Epithelial cell of prostate (primary cell): ENCODE results near the gene RPIA.
"Not testable (repeated sequence)": the region's sequence is repeated elsewhere in the genome, so short reads cannot be mapped to it uniquely, and the experiment has no call there.

ENCODE experiments used
- DNase-seq: peaks from one replicate; pipeline ENCODE4 v3.0.0-alpha.2; 2011; ENCODE audit warnings: low read depth, low spot score
- H3K27ac ChIP-seq: fragments of 450-650 bp; 2 replicates; pipeline ENCODE4 v1.5.1; 2017; ENCODE audit warnings: mild to moderate bottlenecking

Gene RPIA

DNA sequence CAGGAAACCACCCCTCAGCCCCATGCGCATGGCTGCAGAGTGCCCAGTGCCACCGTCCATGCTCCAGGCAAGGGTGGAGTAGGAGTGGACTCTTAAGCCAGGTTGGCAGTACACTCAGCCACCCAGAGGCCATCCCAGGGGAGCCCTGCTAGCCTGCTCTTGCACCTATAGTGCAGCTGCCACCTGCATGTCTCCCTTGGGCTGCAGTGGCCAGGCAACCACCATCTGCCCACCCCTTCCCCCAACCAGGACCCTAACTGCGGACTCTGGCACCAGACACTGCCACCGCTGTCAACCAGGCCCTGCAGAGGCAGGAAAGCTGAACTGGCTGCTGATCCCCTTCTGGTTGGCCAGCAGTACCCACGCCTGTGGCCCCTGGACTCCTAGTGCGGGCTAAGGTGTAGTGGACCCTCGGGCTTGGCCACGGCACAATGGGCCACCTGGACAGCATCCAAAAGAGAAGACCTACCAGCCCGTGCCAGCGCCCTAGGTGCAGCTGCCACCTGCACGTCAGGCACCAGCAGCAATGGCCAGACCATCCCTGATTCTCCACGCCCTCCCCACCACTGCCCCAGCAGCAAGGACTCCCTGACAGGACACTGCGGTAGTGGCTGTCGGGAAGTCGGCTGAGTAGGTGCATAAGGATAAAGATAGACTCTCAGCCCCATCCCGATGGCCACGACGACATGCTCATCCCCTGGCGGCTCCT, 72.8 kb downstream of the RPIA start:
- no peak for DNase-seq
- H3K27ac ChIP-seq, result no peak overlapping the region

DNA sequence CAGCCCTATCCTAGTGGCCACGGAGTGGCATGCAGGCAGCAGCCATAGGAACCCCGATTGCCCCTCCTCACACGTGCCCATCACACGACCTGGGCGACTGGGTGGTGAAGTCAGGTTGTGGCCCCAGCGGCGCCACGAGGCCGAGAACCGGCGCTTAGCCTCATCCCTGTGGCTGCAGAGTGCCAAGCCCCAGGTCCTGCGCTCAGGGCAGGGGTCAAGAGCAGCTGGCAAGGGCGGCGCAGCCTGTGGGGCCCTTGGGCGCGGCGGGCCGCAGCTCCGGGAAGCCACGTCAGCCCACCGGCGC, 73.3 kb downstream of the RPIA start:
- no peak overlapping the region for H3K27ac ChIP-seq

GRCh38 chr2:88765154-88765888, 73.8 kb downstream of the RPIA start:
- peak; percentile 36 for DNase-seq
- H3K27ac ChIP-seq, result no peak overlapping the region

More for the DNA sequence above, 73.3 kb downstream of the RPIA start:
- DNase-seq, result no peak

- not testable (repeated sequence) for H3K27ac ChIP-seq, DNase-seq
Observed at GRCh38 chr2:88765889-88766481, 74.5 kb downstream of the RPIA start.

GRCh38 chr2:88770016-88770415, 78.5 kb downstream of the RPIA start:
- DNase-seq, result no peak
- no peak overlapping the region for H3K27ac ChIP-seq

DNA sequence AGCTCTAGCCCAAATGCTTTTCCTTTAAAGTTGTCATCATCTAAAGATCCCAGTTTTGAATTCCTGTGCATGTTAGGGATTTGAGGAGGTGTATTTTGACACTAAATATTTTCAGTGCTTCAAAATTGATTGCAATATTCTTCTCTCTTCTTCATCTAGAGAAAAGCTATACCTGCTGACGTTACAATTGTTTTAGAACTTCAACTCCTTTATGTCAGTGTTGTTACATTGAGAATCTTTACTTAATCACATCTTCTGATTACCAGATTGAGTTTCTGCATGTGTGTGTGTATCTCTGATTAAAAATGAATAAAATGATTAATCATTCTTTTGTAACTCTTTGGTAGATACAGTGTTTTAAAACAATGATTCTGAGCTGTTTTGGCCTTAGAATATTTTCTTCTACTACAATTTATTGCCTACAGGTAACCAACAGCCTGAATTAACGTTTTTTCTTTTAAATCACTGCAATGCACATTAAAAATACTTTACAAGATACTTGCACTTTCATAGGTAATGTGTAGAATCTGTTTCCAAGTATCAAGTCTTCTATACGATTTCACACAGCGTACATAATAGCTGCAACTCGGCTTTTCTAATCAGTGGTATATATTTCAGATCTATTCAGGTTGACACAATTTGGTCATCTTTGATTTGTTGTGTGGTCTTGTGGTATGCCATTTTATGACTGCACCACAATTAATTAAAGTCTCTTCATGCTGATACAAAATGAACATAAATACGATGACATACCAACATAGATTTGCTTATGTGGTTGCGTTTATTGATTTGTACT, 82.0 kb downstream of the RPIA start:
- not testable (repeated sequence) for H3K27ac ChIP-seq, DNase-seq

DNA sequence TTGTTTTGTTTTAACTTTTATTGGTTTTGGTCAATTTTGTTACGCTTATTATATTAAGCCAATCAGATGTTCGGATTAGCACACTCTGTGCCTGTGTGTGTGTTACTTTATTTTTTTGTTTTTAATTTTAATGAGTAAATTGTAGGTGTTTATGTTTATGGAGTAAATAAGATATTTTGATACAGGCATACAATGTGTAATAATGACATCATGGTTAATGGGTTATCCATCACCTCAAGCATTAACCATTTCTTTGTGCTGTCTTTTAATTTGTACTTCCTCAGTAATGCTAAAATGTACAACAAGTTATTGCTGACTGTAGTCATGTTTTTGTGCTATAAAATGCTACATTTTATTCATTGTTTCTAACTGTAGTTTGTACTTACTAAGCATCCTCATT, 97.7 kb downstream of the RPIA start:
- H3K27ac ChIP-seq, DNase-seq: not testable (repeated sequence)

DNA sequence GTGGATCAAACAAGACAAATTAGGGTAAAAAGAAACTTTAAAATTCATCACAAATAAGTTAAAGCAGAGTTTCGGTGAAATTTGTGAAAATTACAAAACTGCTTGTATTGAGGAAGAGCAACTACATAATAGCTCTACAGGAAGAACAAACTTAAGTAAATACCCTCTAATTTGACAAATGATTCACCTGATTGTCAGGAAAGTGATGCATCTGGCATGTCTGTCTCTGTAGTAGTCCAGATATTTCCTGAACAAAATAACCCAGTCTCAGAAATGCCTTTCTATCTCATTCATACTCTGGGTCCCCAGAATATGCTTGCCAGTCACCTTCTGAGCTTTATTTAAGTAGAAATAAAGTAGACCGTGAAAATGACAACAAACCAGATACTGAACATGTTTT, 104.5 kb downstream of the RPIA start:
- not testable (repeated sequence) for DNase-seq, H3K27ac ChIP-seq

GRCh38 chr2:88796523-88796922, 105.0 kb downstream of the RPIA start:
- H3K27ac ChIP-seq, DNase-seq: not testable (repeated sequence)

- H3K27ac ChIP-seq, DNase-seq: not testable (repeated sequence)
Observed at GRCh38 chr2:88797164-88797563, 105.7 kb downstream of the RPIA start.
